ENCODE measurements around the gene EVA1A.

Gene EVA1A

DNA sequence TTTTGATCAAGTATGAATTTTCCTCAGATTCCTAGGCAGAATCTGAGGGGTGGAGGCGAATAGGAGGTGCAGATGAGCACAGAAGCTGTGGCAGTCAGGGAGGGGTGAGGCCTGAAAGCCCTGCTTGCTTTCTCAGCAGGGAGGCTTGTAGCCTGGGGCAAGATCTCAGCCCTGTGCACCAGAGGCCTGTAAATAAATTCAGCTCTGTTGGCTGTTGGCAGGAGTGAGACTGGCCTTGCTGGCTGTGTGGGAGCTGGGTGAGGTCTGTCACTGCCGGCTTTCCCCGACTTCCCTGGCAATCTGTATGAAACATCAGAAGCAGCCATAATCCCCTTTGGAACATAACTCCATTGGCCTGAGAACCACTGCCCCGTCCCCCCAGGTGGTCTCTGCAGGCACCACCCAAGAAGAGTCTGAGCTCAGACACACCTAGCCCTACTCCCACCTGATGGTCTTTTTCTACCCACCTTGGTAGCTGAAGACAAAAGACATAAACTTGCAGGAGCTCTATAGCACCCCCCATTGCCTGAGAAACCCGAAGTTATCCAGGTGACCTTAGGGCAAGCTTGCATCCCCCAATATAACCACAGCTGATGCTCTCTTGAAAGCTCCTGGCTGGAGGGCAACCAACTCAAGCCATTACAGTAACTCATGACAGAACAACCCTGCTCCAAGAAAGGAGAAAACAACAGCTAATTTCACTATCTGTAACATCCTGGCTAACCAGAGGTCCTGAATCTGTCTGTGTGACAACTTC lies 32.3 kb downstream of the EVA1A start:
- H3K4me3 ChIP-seq (ENCODE audit: low read length): no peak overlapping the region
- no peak for TF ChIP-seq ZNF274 (IDR thresholded peaks at IDR 0.05; ENCODE audit: low read depth, low read length)

DNA sequence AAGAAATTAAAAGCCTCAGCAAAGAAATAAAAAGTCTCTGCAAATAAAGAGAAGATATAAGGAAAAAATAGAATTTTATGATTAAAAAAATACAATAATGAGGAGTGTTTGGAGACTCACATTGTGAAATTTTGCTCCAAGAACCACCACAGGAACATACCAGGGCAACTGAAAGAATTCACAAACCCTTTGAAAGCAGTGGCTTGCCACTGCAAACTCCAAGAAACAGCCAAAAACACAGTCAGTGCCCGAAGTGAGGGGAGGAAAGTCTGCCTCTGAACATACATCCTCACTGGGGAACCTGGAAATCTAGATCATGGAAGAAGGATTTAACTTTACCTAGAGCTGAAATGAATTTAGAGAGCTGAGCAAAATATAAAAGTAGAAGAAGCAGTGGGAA lies 33.1 kb downstream of the EVA1A start:
- no peak for TF ChIP-seq ZNF274 (IDR thresholded peaks at IDR 0.05; ENCODE audit: low read depth, low read length)
- H3K4me3 ChIP-seq (ENCODE audit: low read length): no peak overlapping the region

DNA sequence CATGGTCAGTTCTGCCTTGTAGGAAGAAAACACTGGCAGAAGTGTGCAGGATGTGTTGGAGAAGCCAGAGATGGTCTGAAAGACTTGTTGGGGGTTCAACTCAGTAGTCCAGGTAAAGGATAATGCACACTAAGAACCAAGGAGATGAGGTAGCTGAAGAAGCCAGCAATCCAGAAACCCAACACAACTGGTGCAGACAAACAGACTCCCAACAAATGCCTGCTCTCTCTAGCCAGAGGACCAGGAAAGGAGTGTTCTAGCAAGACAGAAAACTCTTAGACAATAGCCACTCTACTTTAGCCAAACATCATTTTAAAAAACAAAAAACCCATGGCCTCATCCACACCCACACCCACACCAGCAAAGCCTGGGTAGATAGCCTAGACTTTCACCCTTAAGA lies 33.9 kb downstream of the EVA1A start:
- no peak for TF ChIP-seq ZNF274 (IDR thresholded peaks at IDR 0.05; ENCODE audit: low read depth, low read length)
- H3K4me3 ChIP-seq (ENCODE audit: low read length): no peak overlapping the region

DNA sequence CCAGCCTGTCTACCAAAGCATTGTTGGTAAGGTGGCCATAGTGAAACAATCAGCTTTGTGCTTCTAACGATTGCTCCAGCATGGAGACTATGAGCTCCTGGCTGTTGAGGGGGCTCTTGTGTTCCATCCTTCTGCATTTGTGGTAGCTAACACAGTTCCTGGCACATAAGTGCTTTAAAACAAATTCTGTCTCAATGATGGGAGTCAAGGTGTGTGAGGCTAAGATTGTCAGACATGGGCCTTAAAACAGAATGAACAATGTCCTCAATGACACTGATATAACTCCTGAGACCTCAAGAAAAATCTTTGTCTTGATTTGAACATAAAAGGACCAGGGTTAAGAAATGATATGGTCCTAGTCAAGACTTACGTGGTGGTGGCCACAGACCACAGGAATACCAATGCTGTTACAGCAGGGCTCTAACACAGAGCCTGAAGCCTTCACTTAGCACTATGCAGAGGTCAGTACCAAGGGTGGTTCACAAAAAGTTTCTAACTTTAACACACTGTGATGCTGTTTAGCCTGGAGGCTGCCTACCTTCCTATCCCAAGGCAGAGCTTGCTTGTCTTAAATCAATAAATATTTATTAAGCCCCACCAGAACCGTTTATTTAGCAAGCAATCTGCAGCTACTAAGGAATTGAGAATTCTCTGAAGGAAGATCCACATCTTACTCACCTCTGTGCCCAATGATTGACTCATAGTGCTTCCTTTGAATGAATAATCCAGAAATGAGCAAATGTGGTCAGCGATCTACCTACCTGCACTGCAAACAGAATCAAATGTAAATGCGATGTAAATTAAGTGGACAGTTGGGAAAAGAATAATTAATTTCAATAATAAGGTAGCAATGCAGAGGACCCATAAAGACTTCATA lies 35.1 kb downstream of the EVA1A start:
- no peak for TF ChIP-seq ZNF274 (IDR thresholded peaks at IDR 0.05; ENCODE audit: low read depth, low read length)
- no peak overlapping the region for H3K4me3 ChIP-seq (ENCODE audit: low read length)

DNA sequence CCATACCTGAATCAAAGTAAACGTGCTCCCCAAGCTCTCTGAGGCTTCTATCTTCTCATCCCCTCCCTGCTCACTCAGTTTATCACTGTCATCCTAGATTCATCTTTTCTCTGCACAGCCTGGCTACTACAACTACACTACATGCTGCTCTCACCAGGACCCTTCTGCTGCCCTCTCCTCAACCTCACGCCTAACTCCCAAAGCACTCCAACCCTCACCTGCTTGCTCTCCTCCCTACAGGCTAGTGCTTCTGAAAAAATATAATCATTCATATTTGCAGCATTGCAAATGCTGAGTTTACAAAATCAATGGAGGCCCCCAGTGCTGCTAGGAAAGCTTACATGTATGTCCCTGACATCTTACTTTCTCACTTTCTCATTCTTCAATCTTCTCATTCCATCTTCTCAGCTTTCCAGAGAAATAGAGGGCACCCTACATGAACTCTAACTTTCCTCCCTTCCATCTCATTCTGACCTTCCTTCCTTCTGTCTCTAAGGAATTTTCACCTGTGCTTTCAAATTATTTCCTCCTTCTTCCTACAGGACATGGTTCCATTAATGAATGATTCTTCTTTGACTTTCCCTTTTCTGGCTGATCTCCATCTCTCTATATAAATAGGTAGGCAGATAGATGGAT lies 36.3 kb downstream of the EVA1A start:
- no peak overlapping the region for H3K4me3 ChIP-seq (ENCODE audit: low read length)
- no peak for TF ChIP-seq ZNF274 (IDR thresholded peaks at IDR 0.05; ENCODE audit: low read depth, low read length)

DNA sequence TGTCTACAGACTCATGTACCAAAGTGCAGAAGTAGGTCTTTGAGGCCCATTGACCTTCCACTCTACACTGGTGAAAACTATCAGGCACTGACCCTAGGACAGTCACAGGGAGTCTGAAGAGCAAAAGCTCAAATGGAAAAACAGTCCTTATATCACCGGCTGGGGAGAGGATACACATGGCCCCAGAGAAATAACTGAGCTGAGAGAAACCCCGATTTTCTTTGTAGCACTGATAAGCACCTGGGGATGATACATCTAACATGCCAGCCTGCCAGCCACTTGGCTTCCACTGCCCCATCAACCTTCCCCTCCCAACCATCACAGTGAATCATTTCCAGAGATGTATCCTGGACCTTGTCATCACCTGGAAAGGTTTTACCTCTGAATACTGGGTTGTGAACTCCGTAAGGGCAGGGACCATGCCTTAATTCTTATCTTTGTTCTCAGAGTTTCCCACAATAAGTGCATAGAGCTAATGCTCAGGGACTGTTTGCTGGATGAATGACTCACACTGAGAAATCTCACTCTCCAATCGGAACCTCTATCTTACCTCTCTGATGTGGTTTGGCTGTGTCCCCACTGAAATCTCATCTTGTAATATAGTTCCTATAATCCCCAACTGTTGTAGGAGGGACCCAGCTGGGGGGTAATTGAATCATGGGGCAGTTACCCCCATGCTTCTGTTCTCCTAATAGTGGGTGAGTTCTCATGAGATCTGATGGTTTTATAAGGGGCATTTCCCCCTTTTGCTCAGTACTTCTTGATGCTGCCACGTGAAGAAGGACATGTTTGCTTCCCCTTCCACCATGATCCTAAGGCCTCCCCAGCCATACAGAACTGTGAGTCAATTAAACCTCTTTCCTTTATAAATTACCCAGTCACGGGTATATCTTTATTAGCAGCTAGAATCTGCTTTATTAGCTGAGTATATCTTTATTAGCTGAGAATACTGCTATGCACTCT lies 37.1 kb downstream of the EVA1A start:
- H3K4me3 ChIP-seq (ENCODE audit: low read length): no peak overlapping the region
- TF ChIP-seq ZNF274 (IDR thresholded peaks at IDR 0.05; ENCODE audit: low read depth, low read length): no peak

DNA sequence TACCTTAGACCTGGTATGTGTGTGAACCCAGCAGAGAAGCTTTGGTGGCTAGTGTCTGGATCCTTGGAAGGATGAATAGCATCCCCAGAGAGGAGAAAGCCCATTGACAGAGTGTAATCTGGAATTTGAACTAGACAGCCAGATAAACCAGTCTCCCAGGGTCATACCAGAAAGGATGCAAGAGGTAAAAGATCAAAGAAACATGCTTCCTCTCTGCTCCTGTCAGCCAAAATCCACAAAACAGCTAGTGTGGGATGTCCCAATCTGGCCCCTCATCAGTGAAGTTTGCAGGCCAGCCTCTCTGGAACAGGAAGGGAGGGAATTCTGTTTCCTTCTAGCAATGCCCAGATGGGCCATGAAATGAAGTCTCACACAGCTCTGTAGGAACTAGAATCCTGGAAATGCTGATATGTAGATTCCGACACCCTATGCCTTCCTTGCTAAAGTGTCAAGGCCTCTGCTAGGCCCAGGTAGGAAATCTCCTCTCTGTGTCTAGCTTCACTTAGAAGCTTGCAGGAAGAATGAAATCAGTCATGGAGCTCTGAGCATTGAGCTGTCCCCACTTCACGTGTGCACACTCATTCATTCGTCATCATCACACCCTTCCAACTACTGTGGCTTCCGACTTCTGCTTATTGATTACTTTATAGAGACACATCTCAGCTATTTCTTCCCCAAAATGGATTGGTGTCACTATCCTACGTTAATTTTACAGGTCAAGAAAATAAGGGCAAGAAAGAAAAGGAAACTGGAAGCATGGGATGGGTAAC lies 38.0 kb downstream of the EVA1A start:
- TF ChIP-seq ZNF274 (IDR thresholded peaks at IDR 0.05; ENCODE audit: low read depth, low read length): no peak
- no peak overlapping the region for H3K4me3 ChIP-seq (ENCODE audit: low read length)

DNA sequence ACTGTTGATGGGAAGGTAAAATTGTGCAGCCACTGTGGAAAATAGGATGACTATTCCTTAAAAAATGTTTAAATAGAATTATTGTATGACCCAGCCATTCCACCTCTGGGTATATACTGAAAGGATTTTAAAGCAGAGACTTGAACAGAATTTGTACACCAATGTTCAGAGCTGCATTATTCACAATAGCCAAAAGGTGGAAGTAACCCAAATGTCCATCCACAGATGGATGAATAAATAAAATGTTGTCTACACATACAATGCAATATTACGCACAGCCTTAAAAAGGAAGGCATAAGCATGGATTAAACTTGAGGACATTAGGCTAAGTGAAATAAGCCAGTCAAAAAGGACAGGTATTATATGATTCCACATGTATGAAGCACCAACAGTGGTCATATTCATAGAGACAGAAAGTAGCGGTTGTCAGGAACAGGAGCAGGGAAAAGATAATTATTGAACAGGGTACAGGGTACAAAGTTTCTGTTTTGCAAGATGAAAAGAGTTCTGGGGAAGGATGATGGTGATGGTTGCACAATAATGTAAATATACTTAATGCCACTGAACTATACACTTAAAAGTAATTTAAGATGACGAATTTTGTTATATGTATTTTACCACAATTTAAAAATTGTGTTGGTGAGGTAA lies 39.4 kb downstream of the EVA1A start:
- TF ChIP-seq ZNF274 (IDR thresholded peaks at IDR 0.05; ENCODE audit: low read depth, low read length): no peak
- H3K4me3 ChIP-seq (ENCODE audit: low read length): no peak overlapping the region

DNA sequence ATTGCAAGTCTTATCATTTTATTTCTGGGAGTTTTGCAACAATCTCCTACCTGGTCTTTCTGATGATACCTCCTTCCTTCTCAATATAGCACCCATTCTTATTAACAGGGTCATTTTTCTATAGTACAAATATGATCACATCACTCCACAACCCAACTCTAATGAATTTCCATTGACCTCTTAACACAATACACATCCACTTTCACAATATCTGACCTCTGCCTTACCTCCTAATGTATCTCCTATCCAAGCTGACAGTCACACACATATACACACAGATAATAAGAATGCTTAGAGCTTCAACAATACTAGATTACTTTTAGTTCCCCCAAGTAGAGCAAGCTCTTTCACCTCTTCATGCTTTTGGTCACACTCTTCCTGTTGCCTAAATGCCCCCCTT lies 40.9 kb downstream of the EVA1A start:
- H3K4me3 ChIP-seq (ENCODE audit: low read length): no peak overlapping the region
- no peak for TF ChIP-seq ZNF274 (IDR thresholded peaks at IDR 0.05; ENCODE audit: low read depth, low read length)

DNA sequence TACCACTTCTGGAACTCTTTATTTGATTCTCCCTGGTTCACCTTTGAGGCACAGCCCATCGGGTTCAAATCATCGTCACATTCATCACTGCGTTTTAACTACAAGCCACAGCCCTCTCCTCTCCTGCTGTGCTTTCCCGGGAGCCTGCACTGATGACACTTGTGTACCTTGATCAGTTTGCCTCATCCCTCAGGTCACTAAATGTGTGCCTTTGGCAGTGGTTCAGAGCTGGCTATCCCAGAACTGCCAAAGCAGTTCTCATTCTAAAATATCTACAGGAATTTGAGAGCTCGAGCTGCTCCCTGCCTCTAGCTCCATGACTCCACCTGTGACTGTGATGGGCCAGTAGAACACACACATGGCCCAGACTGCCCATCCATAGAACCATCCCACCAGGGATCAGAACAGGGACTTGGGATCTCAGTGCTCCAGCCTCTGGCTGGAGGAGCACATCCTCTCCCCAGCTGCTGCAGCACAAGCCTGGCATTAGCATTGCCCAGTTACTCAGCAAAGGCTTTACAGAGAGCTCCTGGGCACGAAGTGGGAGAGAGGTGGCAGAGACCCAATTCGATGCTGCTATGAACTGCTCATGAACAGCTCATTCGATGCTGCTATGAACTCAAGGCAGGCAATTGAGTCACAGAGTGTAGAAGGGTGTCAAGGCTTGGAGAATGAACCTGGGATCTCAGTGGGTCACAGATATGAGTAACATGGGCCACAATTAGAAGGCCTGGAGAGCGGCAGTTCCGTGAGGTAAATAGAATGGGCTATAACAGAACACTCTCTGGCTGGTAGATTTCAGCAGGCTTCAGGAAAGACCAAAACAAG lies 41.9 kb downstream of the EVA1A start:
- H3K4me3 ChIP-seq (ENCODE audit: low read length): no peak overlapping the region
- TF ChIP-seq ZNF274 (IDR thresholded peaks at IDR 0.05; ENCODE audit: low read depth, low read length): no peak

DNA sequence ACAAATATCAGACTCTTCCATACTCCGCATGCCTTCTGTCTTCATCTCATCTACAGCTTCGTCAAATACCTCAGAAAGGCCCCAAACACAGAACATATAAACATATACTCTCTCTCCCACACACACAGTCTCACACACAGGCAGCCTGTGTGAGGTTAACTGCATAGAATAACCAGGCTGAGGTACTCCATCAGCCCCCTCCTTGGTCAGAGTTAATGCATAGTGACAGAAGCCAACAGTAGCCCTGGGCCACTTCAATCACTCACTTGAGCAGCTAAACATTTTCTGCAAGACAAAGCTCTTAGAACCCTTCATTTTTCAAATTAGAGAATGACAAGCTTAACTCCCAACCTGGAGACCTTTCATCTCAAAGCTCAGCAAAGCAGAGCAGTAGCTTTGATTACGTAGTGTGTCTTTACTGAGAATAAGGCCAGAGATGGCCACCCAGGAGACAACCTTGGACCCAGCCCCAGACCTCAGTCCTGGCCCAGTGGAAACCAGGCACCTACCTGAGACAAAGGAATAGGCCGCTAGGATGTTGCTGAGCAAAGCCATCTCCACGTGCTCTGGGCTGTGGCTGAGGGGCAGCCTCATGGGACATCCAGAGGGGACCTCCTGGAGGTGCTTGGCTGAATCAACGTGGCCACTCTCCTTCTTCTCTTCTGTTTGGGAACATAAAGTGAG lies 43.0 kb downstream of the EVA1A start:
- no peak overlapping the region for H3K4me3 ChIP-seq (ENCODE audit: low read length)
- TF ChIP-seq ZNF274 (IDR thresholded peaks at IDR 0.05; ENCODE audit: low read depth, low read length): no peak

Data from GM08714 (cell line).